AG09319 (cell line): Measurements from ENCODE around the gene GDPGP1.

Experiments
- DNase-seq: peaks from one replicate; pipeline ENCODE4 v3.0.0-alpha.2; 2010; ENCODE audit warnings: low read depth; ENCODE audit errors: extremely low read depth
- TF ChIP-seq, protein P1 (sequence below): IDR thresholded peaks from 2 replicates; pipeline ENCODE4 v1.5.1; 2011; ENCODE audit warnings: low read depth, mild to moderate bottlenecking, inconsistent platforms, low read length, moderate library complexity

The GDPGP1 gene

DNA sequence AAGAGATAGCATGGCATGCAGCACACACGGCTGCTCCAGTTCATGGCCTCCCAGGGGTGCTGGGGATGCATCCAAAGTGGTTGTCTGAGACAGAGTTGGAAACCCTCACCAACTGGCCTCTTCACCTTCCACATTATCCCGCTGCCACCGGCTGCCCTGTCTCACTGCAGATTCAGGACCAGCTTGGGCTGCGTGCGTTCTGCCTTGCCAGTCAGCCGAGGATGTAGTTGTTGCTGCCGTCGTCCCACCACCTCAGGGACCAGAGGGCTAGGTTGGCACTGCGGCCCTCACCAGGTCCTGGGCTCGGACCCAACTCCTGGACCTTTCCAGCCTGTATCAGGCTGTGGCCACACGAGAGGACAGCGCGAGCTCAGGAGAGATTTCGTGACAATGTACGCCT is 5.0 kb upstream of the GDPGP1 start:
- no peak for DNase-seq
- TF ChIP-seq, protein P1, sequence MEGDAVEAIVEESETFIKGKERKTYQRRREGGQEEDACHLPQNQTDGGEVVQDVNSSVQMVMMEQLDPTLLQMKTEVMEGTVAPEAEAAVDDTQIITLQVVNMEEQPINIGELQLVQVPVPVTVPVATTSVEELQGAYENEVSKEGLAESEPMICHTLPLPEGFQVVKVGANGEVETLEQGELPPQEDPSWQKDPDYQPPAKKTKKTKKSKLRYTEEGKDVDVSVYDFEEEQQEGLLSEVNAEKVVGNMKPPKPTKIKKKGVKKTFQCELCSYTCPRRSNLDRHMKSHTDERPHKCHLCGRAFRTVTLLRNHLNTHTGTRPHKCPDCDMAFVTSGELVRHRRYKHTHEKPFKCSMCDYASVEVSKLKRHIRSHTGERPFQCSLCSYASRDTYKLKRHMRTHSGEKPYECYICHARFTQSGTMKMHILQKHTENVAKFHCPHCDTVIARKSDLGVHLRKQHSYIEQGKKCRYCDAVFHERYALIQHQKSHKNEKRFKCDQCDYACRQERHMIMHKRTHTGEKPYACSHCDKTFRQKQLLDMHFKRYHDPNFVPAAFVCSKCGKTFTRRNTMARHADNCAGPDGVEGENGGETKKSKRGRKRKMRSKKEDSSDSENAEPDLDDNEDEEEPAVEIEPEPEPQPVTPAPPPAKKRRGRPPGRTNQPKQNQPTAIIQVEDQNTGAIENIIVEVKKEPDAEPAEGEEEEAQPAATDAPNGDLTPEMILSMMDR = no peak

DNA sequence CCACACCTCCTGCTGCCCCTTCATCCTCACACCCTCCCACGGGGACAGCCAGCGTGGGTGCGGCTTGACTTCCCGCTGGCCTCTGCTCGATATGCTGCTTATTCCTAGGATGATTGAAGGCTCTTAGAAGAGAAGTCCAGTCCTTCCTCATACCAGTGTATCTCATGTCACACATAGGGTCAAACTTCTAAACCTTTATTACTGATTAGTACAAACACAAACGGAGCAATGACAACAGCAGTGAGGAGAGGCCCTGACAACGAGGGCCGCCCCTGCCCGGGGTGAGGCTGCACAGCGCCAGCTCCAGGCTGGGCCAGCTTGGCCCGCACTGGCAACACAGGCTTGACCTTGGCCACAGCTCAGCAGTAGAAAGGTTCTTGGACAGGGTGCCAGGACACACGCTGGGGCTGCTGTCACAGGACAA is 3.9 kb upstream of the GDPGP1 start:
- no peak for DNase-seq
- TF ChIP-seq, protein P1 = no peak

DNA sequence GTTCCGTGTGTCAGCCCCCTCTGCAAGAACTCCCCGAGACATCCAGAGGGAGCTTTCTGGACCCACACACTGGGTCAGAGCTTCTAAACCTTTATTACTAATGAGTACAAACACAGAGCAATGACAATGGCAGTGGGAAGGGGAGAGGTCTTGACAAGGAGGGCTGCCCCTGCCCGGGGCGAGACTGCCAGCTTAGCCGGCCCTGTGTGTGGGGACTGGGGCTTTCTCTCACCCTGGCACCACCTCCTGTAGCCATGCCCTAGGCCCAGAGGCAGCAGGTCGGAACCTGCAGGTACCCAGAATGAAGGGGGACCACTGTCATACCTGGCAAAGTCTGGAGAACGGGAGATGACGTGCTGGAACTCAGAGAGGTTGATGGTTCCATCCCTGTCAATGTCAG is 3.4 kb upstream of the GDPGP1 start:
- no peak for DNase-seq
- TF ChIP-seq, protein P1 = no peak

DNA sequence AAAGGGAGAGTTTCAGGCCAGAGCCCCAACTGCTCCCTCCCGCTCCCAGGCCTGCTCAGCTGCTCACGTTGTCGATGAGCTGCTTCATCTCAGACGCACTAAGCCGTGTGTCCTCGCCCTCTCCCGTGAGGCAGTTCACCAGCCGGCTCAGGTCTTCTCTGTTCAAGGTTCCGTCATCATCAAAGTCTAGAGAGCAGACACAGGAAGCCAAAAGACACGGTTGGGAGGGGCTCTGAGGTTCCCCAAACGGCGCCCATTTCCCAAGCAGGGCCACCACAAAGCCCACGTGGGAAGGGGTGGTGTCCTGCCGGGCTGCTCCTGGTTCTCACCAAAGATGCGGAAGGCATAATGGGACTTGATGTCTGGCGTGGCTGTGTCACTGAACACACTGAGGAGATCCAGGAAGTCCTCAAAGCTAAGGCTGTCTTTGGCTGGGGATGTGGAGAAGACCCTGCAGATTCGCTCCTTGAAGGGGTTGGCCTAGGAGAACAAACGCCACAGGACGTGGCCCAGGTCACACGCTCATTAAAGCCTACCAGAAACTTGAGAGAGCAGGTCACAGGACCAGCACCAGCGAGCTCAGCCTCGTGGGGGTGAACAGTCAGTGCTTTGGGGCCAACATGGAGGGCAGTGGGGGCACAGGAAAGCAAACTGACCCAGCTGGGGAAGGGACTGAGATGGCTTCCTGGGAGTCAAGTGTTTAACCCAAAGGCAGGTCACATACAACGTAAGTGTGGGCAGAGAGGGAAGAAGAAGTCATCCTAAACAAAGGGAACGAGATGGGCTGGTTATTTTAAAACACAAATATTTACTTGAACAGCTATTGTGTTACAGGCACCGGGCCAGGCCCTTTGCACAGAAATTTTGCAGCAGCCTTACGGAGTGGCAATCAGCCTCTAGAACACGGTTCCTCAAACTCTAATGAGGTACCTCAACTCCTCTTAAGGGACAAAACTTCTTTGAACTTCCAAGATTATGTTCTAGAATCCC is 2.7 kb upstream of the GDPGP1 start:
- TF ChIP-seq, protein P1 = no peak

DNA sequence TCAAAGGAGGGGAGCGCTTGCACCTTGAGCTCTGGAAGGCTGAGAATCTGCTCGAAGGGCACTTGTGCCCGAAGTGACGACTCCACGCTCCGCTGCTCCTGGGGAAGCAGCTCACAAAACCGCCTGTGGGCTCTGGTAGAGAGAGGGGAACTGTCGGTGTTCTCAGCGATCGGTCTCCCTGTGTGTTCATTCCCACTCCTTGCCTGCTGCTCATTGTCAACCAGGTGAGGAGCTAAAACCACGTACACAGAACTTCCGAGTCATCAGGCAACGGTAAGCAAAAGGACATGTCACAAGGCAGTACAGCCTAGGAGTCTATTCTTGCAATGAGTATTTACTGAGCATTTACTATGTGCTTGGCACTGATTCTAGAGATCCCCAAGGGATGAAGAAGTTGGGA is 1.8 kb upstream of the GDPGP1 start:
- no peak for DNase-seq

More for the DNA sequence above, 2.7 kb upstream of the GDPGP1 start:
- DNase-seq = no peak

DNA sequence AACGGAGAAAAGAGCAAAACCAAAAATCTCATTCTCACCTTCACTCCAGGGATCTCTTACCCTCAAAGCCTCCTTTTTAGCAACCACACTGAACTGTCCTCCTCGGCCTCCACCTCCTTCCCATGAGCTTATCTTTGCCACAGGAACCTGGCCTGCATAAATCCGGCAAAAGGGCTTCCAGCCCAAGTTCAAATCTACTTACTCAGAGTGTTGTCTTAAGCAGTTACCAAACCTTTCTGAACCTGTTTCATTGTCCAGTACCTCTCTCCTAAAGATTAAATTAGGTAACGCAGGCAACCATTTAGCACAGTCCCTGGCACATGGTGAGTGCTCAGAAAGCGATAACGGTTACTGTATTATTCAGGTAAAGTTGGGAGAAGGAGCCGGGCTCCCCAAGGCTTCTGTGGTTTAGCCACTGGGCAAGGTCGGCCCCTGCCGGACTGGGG is 1.0 kb upstream of the GDPGP1 start:
- TF ChIP-seq, protein P1 = peak; percentile 55
- no peak for DNase-seq

More for the DNA sequence above, 1.8 kb upstream of the GDPGP1 start:
- TF ChIP-seq, protein P1 = no peak

DNA sequence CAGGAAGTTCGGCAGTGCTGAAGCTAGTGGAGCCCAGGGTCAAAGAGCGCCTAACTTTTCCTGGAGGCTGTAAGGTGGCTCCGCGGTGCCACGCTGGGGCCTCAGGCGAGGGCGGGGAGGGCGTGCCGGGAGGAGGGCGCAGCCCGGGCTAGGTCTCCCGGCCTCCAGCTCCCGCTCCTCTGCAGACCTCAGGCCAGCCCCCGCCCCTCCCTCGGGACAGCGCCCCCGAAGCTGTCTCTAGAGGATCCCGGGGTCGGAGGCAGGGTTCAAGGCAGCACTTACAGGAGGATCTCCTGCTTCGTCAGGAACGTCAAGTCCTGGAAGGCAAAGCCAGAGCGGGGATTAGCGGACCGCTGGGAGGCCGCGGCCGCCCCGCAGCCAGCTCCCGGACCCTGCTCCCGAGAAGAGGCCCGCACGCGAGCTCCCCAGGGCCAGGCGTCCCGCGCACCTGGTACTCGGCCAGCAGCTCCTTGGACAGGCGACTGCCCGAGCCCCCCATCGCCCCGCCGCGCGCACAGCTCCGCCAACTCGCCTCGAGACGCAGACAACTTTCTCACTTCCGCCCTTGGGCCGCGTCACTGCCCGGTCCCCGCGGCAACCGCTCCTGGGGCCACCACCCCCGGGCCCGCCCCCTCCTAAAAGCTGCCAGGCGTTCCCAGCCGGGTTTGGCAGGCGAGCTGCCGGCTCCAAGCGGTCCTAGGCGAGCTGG is 468 bp upstream of the GDPGP1 start, which contains the start of gene CIB1:
CIB1 (minus strand) TSS at position 555 of the 709 bp plus-strand sequence; CDS start at position 499, 56 bp downstream.
- peak; percentile 93 for DNase-seq
- TF ChIP-seq, protein P1 = no peak
